Measurements from ENCODE around the gene PRKAB2. TPM values are rescaled to one million over a fixed set of nuclear protein-coding genes. Genes with fewer than 3 reads are reported as not detected.
A peak's percentile ranks its signal among the peaks of the same experiment; 100 is the strongest.

Gene PRKAB2
- total and polyA plus RNA-seq, 2 donors (not counting 1 experiment from before 2014, with no cell fraction given): 8.4 to 17.1 TPM

DNA sequence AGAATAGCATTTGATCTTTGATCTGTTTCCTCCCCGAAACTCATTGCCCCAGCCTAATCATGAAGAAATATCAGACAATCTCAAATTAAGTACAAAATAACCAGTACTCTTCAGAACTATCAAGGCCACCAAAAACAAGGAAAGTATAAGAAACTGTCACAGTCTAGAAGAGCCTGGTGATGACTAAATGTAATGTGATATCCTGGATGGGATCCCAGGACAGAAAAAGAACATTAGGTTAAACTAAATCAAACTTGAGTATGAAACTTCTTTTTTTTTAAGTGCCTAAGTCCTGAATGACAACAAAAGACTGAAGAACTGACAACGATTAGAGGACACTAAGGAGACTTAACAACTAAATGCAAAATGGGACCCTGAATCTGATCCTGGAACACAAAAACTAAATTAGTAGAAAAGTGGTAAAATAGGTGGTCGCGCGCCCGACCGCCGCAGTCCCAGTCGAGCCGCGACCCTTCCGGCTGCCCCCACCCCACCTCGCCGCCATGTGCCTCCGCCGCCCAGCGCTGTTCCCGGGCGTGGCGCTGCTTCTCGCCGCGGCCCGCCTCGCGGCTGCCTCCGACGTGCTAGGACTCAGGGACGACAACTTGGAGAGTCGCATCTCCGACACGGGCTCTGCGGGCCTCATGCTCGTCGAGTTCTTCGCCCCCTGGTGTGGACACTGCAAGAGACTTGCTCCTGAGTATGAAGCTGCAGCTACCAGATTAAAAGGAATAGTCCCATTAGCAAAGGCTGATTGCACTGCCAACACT is 5.5 kb upstream of the PRKAB2 start:
- Histone ChIP-seq H3K9me3 (ENCODE audit: control extremely low read depth in 1 of 3, control insufficient read depth in 2 of 3, insufficient read depth in 1 of 3, low read length in 2 of 3) (peaks cover 0 to 3% (median 0%) of the 10 kb centered on the region in 3 donors), H3K79me2 (ENCODE audit: control insufficient read depth, insufficient read depth, low read length) (no peaks in the 10 kb centered on the region), H3K27me3 (replicated peaks in 1 of 4; ENCODE audit: control extremely low read depth in 1 of 4, control insufficient read depth in 3 of 4, insufficient read depth in 4 of 4, low read length in 3 of 4) (peaks cover 0 to 3% (median 0%) of the 10 kb centered on the region in 4 experiments), H3K4me3 (ENCODE audit: control extremely low read depth in 1 of 5, extremely low read depth in 1 of 5, insufficient read depth in 1 of 5, low read depth in 2 of 5, low read length in 4 of 5) (peak overlapping the region in 2 of 5 experiments; percentile 22 to 27), H2AFZ (ENCODE audit: insufficient read depth, low read depth, low read length, poor library complexity, severe bottlenecking) (peak overlapping the region; percentile 37), H3K9ac (ENCODE audit: low read length) (peak overlapping the region; percentile 31), H3K36me3 (replicated peaks in 1 of 2; ENCODE audit: control extremely low read depth in 1 of 2, control insufficient read depth in 1 of 2, extremely low read depth in 1 of 2, insufficient read depth in 2 of 2, low read length in 1 of 2) (peaks cover 0 to 3% of the 10 kb centered on the region in 2 experiments), H3K4me2 (replicated peaks; ENCODE audit: low read depth, low read length, poor library complexity, severe bottlenecking) (peak overlapping the region; percentile 46), H4K20me1 (ENCODE audit: control insufficient read depth, insufficient read depth, low read length, poor library complexity, severe bottlenecking) (no peaks in the 10 kb centered on the region), H3K4me1 (ENCODE audit: control insufficient read depth in 2 of 2, insufficient read depth in 2 of 2, low read length in 2 of 2) (peaks cover 11 to 12% of the 10 kb centered on the region in 2 donors), H3K27ac (ENCODE audit: low read length in 2 of 2) (no peak overlapping the region)
- TF ChIP-seq, protein P1, sequence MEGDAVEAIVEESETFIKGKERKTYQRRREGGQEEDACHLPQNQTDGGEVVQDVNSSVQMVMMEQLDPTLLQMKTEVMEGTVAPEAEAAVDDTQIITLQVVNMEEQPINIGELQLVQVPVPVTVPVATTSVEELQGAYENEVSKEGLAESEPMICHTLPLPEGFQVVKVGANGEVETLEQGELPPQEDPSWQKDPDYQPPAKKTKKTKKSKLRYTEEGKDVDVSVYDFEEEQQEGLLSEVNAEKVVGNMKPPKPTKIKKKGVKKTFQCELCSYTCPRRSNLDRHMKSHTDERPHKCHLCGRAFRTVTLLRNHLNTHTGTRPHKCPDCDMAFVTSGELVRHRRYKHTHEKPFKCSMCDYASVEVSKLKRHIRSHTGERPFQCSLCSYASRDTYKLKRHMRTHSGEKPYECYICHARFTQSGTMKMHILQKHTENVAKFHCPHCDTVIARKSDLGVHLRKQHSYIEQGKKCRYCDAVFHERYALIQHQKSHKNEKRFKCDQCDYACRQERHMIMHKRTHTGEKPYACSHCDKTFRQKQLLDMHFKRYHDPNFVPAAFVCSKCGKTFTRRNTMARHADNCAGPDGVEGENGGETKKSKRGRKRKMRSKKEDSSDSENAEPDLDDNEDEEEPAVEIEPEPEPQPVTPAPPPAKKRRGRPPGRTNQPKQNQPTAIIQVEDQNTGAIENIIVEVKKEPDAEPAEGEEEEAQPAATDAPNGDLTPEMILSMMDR (IDR thresholded peaks at IDR 0.05): no peak
- no peak for TF ChIP-seq EZH2 (IDR thresholded peaks at IDR 0.05; ENCODE audit: borderline replicate concordance, insufficient read depth, low read depth, low read length, poor library complexity, severe bottlenecking)
- WGBS (ENCODE audit: insufficient coverage): 52% methylated on average over 35 of the region's 36 CpGs
- intact Hi-C loops (cut with micrococcal nuclease): loop anchor here (5.0 kb wide), 1 partner anchor 495 kb away; the partner anchor contains the start of gene ACP6
- Mint-ChIP-seq H3K4me3 (peak overlapping the region; percentile 63), H3K9me3 (ENCODE audit: insufficient read depth) (no peaks in the 10 kb centered on the region), H3K27me3 (no peaks in the 10 kb centered on the region), H3K27ac (no peak overlapping the region), H3K4me1 (peaks cover 21% of the 10 kb centered on the region)
- DNase-seq (peak; percentile 13), ATAC-seq (ENCODE audit: low read depth) (no peak)
- ChIA-PET POLR2A (no interaction called here), CTCF (interaction anchor here (1.6 to 2.2 kb wide), 2 partner anchors 64 to 66 kb away, joined by 3 to 7 read pairs; partner anchors contain the start of gene CHD1L)
